IPS DF 6.9 (cell line): Measurements from ENCODE around the gene BMP10.
"Not testable (repeated sequence)": the region's sequence is repeated elsewhere in the genome, so short reads cannot be mapped to it uniquely, and the experiment has no call there.

ENCODE experiments used
- DNase-seq: peaks from one replicate; pipeline ENCODE4 v3.0.0-alpha.2; 2013; ENCODE audit warnings: low read depth, low spot score
- H3K27ac ChIP-seq: one replicate; pipeline ENCODE4 v1.5.1; 2013; ENCODE audit warnings: low read length, control low read depth
- H3K27me3 ChIP-seq: 2 replicates; pipeline ENCODE4 v1.6.1; 2013; ENCODE audit warnings: mild to moderate bottlenecking, low read length; ENCODE audit not compliant: control insufficient read depth, insufficient read depth
- H3K36me3 ChIP-seq: 2 replicates; pipeline ENCODE4 v1.6.1; 2013; ENCODE audit warnings: low read length; ENCODE audit not compliant: control insufficient read depth, insufficient read depth
- H3K4me1 ChIP-seq: 2 replicates; pipeline ENCODE4 v1.6.1; 2013; ENCODE audit warnings: low read length; ENCODE audit not compliant: control insufficient read depth, insufficient read depth
- H3K4me3 ChIP-seq: 2 replicates; pipeline ENCODE4 v1.5.1; 2013; ENCODE audit warnings: mild to moderate bottlenecking, low read length
- H3K9me3 ChIP-seq: 2 replicates; pipeline ENCODE4 v1.6.1; 2013; ENCODE audit warnings: low read length, inconsistent platforms; ENCODE audit not compliant: control insufficient read depth, insufficient read depth
- WGBS: extraction: QIAGEN DNeasy Blood & Tissue Kit; methylation state at CpG from one replicate; pipeline ENCODE4 v1.1.7; 2013; ENCODE audit warnings: mixed read lengths, missing lambda C conversion rate; ENCODE audit not compliant: insufficient read length, insufficient coverage; 5-methylcytosine and 5-hydroxymethylcytosine counted together

Gene BMP10

DNA sequence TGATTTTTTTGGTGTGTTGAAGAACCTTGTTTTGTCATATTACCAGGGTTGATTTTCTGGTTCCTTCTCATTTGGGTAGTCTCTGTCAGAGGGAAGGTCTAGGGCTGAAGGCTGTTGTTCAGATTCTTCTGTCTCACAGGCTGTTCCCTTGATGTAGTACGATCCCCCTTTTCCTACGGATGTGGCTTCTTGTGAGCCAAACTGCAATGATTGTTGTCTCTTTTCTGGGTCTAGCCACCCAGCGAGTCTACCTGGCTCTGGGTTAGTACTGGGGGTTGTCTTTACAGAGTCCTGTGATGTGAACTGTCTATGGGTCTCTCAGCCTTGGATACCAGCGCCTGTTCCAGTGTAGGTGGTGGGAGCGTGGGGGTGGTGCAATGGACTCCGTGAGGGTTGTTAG is 24.8 kb upstream of the BMP10 start:
- not testable (repeated sequence) for H3K27me3 ChIP-seq, H3K4me1 ChIP-seq, DNase-seq, H3K9me3 ChIP-seq, H3K27ac ChIP-seq, H3K36me3 ChIP-seq, H3K4me3 ChIP-seq
- no CpG with 5 or more reads among the region's 6 CpGs for whole genome bisulfite sequencing

DNA sequence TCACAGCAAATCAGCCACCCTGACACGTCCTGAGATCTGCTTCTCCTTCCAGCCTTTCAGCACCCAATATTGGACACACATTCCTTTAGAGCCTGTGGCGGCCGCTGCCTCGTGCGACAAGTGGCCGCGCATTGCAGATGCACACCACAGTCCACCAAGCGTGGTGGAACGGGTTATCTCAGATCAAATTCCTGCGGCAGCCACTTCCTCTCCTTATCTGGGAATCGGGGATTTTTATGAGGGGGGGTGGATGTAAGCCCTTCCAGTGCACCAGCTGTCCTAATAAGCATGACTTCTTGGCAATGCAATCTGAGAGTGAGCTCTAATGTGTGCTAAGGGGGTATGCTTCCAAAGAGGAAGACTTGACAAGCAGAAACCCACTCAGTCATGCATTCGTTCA is 18.3 kb upstream of the BMP10 start:
- Histone ChIP-seq H3K36me3 (no peaks in the 10 kb centered on the region), H3K4me3 (no peak overlapping the region), H3K27ac (no peak overlapping the region), H3K9me3 (no peaks in the 10 kb centered on the region), H3K4me1 (no peaks in the 10 kb centered on the region), H3K27me3 (no peaks in the 10 kb centered on the region)
- no CpG with 5 or more reads among the region's 12 CpGs for WGBS
- DNase-seq = no peak

DNA sequence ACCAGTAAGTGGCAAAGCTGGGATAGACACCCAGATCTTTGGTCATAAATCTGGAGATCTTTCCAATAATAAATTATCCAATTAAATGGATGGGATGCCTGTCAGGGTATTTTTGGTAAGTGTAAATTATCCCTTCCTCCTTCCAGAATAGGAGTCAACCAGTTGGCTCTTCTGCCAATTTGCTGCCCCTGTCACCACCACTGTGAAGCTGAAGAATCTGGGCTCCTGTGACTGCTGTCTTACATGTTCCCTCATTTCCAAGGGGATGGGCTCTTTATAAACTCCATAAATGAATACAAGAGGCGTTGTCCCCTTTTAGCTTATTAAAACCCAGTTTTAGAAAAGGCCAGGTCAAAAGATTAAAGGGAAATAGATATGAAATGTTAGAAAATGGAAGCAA is 17.8 kb upstream of the BMP10 start:
- no peaks in the 10 kb centered on the region for H3K4me1 ChIP-seq
- DNase-seq = no peak
- H3K9me3 ChIP-seq = no peaks in the 10 kb centered on the region
- H3K4me3 ChIP-seq = no peak overlapping the region
- no peaks in the 10 kb centered on the region for H3K36me3 ChIP-seq
- no peaks in the 10 kb centered on the region for H3K27me3 ChIP-seq
- H3K27ac ChIP-seq = no peak overlapping the region
- no CpG with 5 or more reads among the region's 1 CpG for WGBS

GRCh38 chr2:68888038-68888704 is 17.0 kb upstream of the BMP10 start:
- no peaks in the 10 kb centered on the region for H3K27me3 ChIP-seq
- no peak overlapping the region for H3K4me3 ChIP-seq
- no peaks in the 10 kb centered on the region for H3K9me3 ChIP-seq
- DNase-seq = no peak
- no peak overlapping the region for H3K27ac ChIP-seq
- no peaks in the 10 kb centered on the region for H3K36me3 ChIP-seq
- no peaks in the 10 kb centered on the region for H3K4me1 ChIP-seq
- no CpG with 5 or more reads among the region's 4 CpGs for WGBS

- Histone ChIP-seq H3K4me3 (no peak overlapping the region), H3K27me3 (no peaks in the 10 kb centered on the region)
- whole genome bisulfite sequencing = no CpG with 5 or more reads among the region's 3 CpGs
These were observed 14.5 kb upstream of the BMP10 start for GRCh38 chr2:68885811-68886075.

GRCh38 chr2:68885074-68885810 is 14.0 kb upstream of the BMP10 start:
- Histone ChIP-seq H3K27ac (no peak overlapping the region), H3K27me3 (no peaks in the 10 kb centered on the region)
- WGBS = no CpG with 5 or more reads among the region's 10 CpGs

More at GRCh38 chr2:68885811-68886075, 14.5 kb upstream of the BMP10 start:
- Histone ChIP-seq H3K27ac (no peak overlapping the region), H3K9me3 (no peaks in the 10 kb centered on the region), H3K4me1 (no peaks in the 10 kb centered on the region), H3K36me3 (no peaks in the 10 kb centered on the region)
- DNase-seq = no peak

DNA sequence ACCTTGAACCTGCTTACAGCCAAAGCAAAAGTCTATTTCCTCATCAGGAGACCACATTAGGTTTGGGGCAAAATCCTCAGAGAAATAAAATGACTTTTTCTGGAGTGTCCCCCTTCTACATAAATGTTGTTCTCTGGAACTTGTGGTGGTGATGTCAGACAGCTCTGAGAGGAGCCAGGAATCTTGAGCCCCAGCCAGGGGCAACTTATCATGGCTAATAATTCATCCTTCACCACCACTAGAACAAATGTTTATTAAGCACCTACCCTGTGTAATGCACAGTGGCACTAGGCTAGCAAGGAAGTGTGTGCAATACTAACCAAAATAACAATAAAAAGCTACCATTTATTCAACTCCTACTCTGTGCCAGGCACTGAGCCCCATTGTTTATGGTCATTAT is 9.0 kb upstream of the BMP10 start:
- Histone ChIP-seq H3K36me3 (no peaks in the 10 kb centered on the region), H3K27me3 (no peaks in the 10 kb centered on the region), H3K4me1 (no peaks in the 10 kb centered on the region), H3K4me3 (no peak overlapping the region), H3K27ac (no peak overlapping the region), H3K9me3 (no peaks in the 10 kb centered on the region)
- no peak for DNase-seq

More at GRCh38 chr2:68885074-68885810, 14.0 kb upstream of the BMP10 start:
- no peaks in the 10 kb centered on the region for H3K4me1 ChIP-seq
- no peaks in the 10 kb centered on the region for H3K36me3 ChIP-seq
- H3K4me3 ChIP-seq = no peak overlapping the region
- H3K9me3 ChIP-seq = no peaks in the 10 kb centered on the region
- DNase-seq = no peak

- no peak for DNase-seq
- WGBS = no CpG with 5 or more reads among the region's 3 CpGs
- H3K27me3 ChIP-seq = no peaks in the 10 kb centered on the region
- no peak overlapping the region for H3K27ac ChIP-seq
- H3K4me3 ChIP-seq = no peak overlapping the region
- no peaks in the 10 kb centered on the region for H3K4me1 ChIP-seq
- no peaks in the 10 kb centered on the region for H3K36me3 ChIP-seq
- no peaks in the 10 kb centered on the region for H3K9me3 ChIP-seq
These were observed 8.1 kb upstream of the BMP10 start for GRCh38 chr2:68879296-68879695.

GRCh38 chr2:68878753-68879152 is 7.6 kb upstream of the BMP10 start:
- Histone ChIP-seq H3K4me1 (no peaks in the 10 kb centered on the region), H3K27me3 (no peaks in the 10 kb centered on the region), H3K36me3 (no peaks in the 10 kb centered on the region), H3K27ac (no peak overlapping the region), H3K9me3 (no peaks in the 10 kb centered on the region), H3K4me3 (no peak overlapping the region)
- WGBS = no CpG with 5 or more reads among the region's 2 CpGs
- DNase-seq = no peak

DNA sequence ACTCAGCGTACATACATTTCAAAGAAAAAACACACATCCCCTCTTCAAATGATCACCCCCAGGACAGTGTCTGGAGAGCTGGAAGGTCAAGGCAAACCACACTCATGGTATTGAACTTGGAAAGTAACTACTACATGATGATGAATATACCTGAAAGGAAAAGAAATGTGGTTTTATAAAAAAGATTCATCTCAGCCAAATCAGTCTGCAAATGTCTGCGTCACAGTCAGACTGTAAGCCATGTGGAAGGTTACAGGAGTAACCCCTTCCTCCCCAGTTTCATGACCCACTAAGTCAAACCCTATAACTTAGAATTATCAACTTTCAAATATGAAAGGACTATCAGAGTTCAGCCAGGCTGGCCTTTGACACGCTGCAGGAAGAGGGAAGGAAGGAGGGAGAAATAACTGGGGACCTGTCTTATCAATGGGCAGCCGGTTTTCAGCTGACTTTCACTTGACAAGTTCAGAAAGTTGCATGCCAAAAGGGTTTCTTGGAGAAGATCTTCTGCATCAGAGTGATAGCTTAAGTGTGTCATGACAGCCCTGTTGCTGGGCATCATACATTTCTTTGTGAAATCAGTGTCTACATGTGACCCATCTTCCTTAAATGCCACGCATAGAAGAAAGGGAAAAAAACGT is 7.0 kb upstream of the BMP10 start:
- no peak overlapping the region for H3K27ac ChIP-seq
- H3K36me3 ChIP-seq = no peaks in the 10 kb centered on the region
- no peak for DNase-seq
- no peaks in the 10 kb centered on the region for H3K9me3 ChIP-seq
- H3K27me3 ChIP-seq = no peaks in the 10 kb centered on the region
- H3K4me1 ChIP-seq = no peaks in the 10 kb centered on the region
- H3K4me3 ChIP-seq = no peak overlapping the region
- no CpG with 5 or more reads among the region's 6 CpGs for WGBS
